Astrocyte (in vitro differentiated cells and primary cell): Measurements from ENCODE around the gene FAM241A. TPM values are rescaled to one million over a fixed set of nuclear protein-coding genes. Genes with fewer than 3 reads are reported as not detected.

Experiments
- DNase-seq: peaks from one replicate; pipeline ENCODE4 v3.0.0-alpha.2; 2010; ENCODE audit warnings: low read depth
- FAIRE-seq: peaks from 2 replicates; lab custom pipeline; 2011; peaks lifted over from hg19 to GRCh38; lab: Jason Lieb, UNC
- H2AFZ ChIP-seq: 2 replicates; pipeline ENCODE4 v1.6.0; 2012; ENCODE audit warnings: low read depth, low read length, inconsistent platforms
- H3K27ac ChIP-seq: 2 replicates; pipeline ENCODE4 v1.5.1; 2011; ENCODE audit warnings: low read depth, low read length, inconsistent platforms
- H3K27me3 ChIP-seq: 2 replicates; pipeline ENCODE4 v1.6.0; 2011; ENCODE audit warnings: low read length, inconsistent platforms; ENCODE audit not compliant: insufficient read depth
- H3K36me3 ChIP-seq: 2 replicates; pipeline ENCODE4 v1.5.1; 2011; ENCODE audit warnings: low read length, inconsistent platforms; ENCODE audit not compliant: insufficient read depth
- H3K4me1 ChIP-seq: 2 replicates; pipeline ENCODE4 v1.5.1; 2011; ENCODE audit warnings: low read length, inconsistent platforms; ENCODE audit not compliant: insufficient read depth
- H3K4me2 ChIP-seq: 2 replicates; pipeline ENCODE4 v1.6.0; 2012; ENCODE audit warnings: low read length, inconsistent platforms
- H3K4me3 ChIP-seq: 2 replicates; pipeline ENCODE4 v1.5.1; 2011; ENCODE audit warnings: low read depth, mild to moderate bottlenecking, low read length, inconsistent platforms; ENCODE audit not compliant: insufficient read depth
- H3K79me2 ChIP-seq: 2 replicates; pipeline ENCODE4 v1.6.0; 2012; ENCODE audit warnings: mild to moderate bottlenecking, low read length, inconsistent platforms; ENCODE audit not compliant: insufficient read depth
- H3K9ac ChIP-seq: 2 replicates; pipeline ENCODE4 v1.6.0; 2012; ENCODE audit warnings: mild to moderate bottlenecking, low read length, inconsistent platforms
- H3K9me3 ChIP-seq: 2 replicates; pipeline ENCODE4 v1.5.1; 2012; ENCODE audit warnings: low read depth, mild to moderate bottlenecking, low read length, inconsistent platforms; ENCODE audit not compliant: insufficient read depth
- H4K20me1 ChIP-seq: 2 replicates; pipeline ENCODE4 v1.6.0; 2012; ENCODE audit warnings: low read length, inconsistent platforms; ENCODE audit not compliant: insufficient read depth
- H3K27ac Mint-ChIP-seq: one replicate; pipeline ENCODE4 v1.8.0; 2021; ENCODE audit warnings: mild to moderate bottlenecking, mixed read lengths; ENCODE audit not compliant: unreplicated experiment
- H3K27me3 Mint-ChIP-seq: one replicate; pipeline ENCODE4 v1.8.0; 2021; ENCODE audit warnings: low read depth, mixed read lengths; ENCODE audit not compliant: unreplicated experiment
- H3K36me3 Mint-ChIP-seq: one replicate; pipeline ENCODE4 v1.8.0; 2021; ENCODE audit warnings: low read depth, mixed read lengths; ENCODE audit not compliant: unreplicated experiment
- H3K4me1 Mint-ChIP-seq: one replicate; pipeline ENCODE4 v1.8.0; 2021; ENCODE audit warnings: low read depth, mixed read lengths; ENCODE audit not compliant: unreplicated experiment
- H3K4me3 Mint-ChIP-seq: one replicate; pipeline ENCODE4 v1.8.0; 2021; ENCODE audit warnings: mild to moderate bottlenecking, moderate library complexity, mixed read lengths; ENCODE audit not compliant: unreplicated experiment
- H3K9me3 Mint-ChIP-seq: one replicate; pipeline ENCODE4 v1.8.0; 2021; ENCODE audit warnings: mild to moderate bottlenecking, mixed read lengths; ENCODE audit not compliant: unreplicated experiment
- CTCF ChIP-seq: IDR thresholded peaks from 2 replicates; pipeline ENCODE4 v1.5.1; 2011; ENCODE audit warnings: low read depth, mild to moderate bottlenecking, inconsistent platforms, low read length, moderate library complexity; ENCODE audit not compliant: insufficient read depth
- EZH2 ChIP-seq: IDR thresholded peaks from 2 replicates; pipeline ENCODE4 v1.6.1; 2012; ENCODE audit warnings: mild to moderate bottlenecking, low read length, inconsistent platforms; ENCODE audit not compliant: insufficient read depth
- total RNA-seq: library from RNA; stranded (reverse); gene quantifications from 2 replicates; pipeline ENCODE4 v1.2.1, GENCODE V29; 2021

Gene FAM241A
- total RNA-seq, 1 donor from 2014 or later = 1.7 TPM

DNA sequence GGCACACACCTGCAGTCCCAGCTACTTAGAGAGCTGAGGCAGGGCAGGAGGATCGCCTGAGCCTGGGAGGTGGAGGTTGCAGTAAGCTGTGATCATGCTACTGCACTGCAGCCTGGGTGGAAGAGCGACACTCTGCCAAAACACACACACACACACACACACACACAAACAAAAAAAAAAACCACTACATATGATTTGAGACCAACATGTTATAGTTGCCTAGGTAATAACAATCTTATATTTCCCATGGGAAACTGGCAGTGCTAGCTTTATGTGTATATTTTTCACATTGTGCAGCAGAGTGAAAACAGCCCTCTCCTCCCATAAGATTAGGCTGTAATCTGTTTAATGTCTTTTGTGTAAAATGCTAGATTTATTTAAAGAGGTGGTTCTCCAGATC lies 3.1 kb upstream of the FAM241A start:
- H3K4me3 Mint-ChIP-seq = no peak overlapping the region
- no peak overlapping the region for H2AFZ ChIP-seq
- no peaks in the 10 kb centered on the region for H3K9me3 Mint-ChIP-seq
- no peaks in the 10 kb centered on the region for H3K79me2 ChIP-seq
- no peaks in the 10 kb centered on the region for H3K36me3 ChIP-seq
- peaks cover 6% of the 10 kb centered on the region for H3K4me1 Mint-ChIP-seq
- H4K20me1 ChIP-seq = no peaks in the 10 kb centered on the region
- H3K9me3 ChIP-seq = no peaks in the 10 kb centered on the region
- H3K27me3 ChIP-seq = no peaks in the 10 kb centered on the region
- H3K27me3 Mint-ChIP-seq = no peaks in the 10 kb centered on the region
- H3K9ac ChIP-seq = no peak overlapping the region
- DNase-seq (no peak), FAIRE-seq (no peak)
- H3K27ac ChIP-seq = no peak overlapping the region
- no peak overlapping the region for H3K4me3 ChIP-seq
- no peaks in the 10 kb centered on the region for H3K4me1 ChIP-seq
- TF ChIP-seq EZH2 = no peak
- no peak for TF ChIP-seq CTCF
- H3K36me3 Mint-ChIP-seq = no peaks in the 10 kb centered on the region
- H3K4me2 ChIP-seq = no peak overlapping the region
- no peak overlapping the region for H3K27ac Mint-ChIP-seq

- no peak overlapping the region for H2AFZ ChIP-seq
- H3K9me3 ChIP-seq = no peaks in the 10 kb centered on the region
- H3K36me3 Mint-ChIP-seq = no peaks in the 10 kb centered on the region
- H3K79me2 ChIP-seq = no peaks in the 10 kb centered on the region
- no peak overlapping the region for H3K4me3 ChIP-seq
- no peaks in the 10 kb centered on the region for H3K36me3 ChIP-seq
- H3K4me3 Mint-ChIP-seq = no peak overlapping the region
- H3K9me3 Mint-ChIP-seq = no peaks in the 10 kb centered on the region
- no peak overlapping the region for H3K27ac Mint-ChIP-seq
- no peak overlapping the region for H3K4me2 ChIP-seq
- H3K27ac ChIP-seq = no peak overlapping the region
- no peak for FAIRE-seq
- H3K27me3 ChIP-seq = no peaks in the 10 kb centered on the region
- TF ChIP-seq CTCF (no peak), EZH2 (no peak)
- H3K4me1 ChIP-seq = no peaks in the 10 kb centered on the region
- no peaks in the 10 kb centered on the region for H3K27me3 Mint-ChIP-seq
- no peak for DNase-seq
- no peaks in the 10 kb centered on the region for H4K20me1 ChIP-seq
- peaks cover 7% of the 10 kb centered on the region for H3K4me1 Mint-ChIP-seq
- no peak overlapping the region for H3K9ac ChIP-seq
These were observed 1.5 kb upstream of the FAM241A start for GRCh38 chr4:112143781-112144180.

DNA sequence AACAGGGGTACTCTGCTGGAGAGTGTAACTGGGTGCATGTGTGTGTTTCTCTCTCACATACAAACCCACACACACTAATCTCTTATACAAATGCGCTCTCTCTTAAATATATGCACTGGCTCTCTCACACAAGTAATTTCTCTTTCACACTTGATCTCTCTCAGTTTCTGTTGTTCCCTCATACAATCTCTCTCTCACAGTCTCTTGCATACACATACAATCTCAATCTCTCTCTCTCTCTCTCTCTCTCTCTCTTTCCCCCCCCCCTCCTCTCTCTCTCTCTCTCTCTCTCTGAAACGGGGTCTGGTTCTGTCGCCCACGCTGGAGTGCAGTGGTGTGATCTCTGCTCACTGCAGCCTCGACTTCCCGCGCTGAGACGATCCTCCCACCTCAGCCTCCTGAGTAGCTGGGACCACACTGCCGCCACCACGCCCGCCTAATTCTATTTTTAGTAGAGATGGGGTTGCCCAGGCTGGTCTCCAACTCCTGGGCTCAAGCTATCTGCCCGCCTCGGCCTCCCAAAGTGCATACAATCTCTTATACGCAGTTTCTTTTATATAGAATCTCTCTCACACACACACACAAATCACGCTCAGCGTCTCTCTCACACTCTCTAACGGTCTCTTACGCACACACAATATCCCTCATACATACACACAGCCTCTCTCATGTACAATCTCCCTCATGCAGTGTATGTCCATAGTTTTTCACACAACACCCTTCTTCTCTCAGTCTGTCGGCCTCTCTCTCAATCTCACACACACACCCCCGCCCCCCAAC lies 518 bp upstream of the FAM241A start:
- H3K9ac ChIP-seq = peak overlapping the region; percentile 39
- Mint-ChIP-seq H3K4me3 (peak overlapping the region; percentile 84), H3K27me3 (no peaks in the 10 kb centered on the region), H3K4me1 (peaks cover 7% of the 10 kb centered on the region), H3K27ac (no peak overlapping the region), H3K36me3 (no peaks in the 10 kb centered on the region), H3K9me3 (no peaks in the 10 kb centered on the region)
- no peaks in the 10 kb centered on the region for H3K27me3 ChIP-seq
- H4K20me1 ChIP-seq = no peaks in the 10 kb centered on the region
- H3K79me2 ChIP-seq = no peaks in the 10 kb centered on the region
- H3K9me3 ChIP-seq = no peaks in the 10 kb centered on the region
- H2AFZ ChIP-seq = peak overlapping the region; percentile 84
- no peak for FAIRE-seq
- H3K27ac ChIP-seq = no peak overlapping the region
- no peaks in the 10 kb centered on the region for H3K4me1 ChIP-seq
- H3K4me2 ChIP-seq = peak overlapping the region; percentile 96
- H3K4me3 ChIP-seq = peak overlapping the region; percentile 50
- DNase-seq = no peak
- H3K36me3 ChIP-seq = no peaks in the 10 kb centered on the region
- TF ChIP-seq CTCF = no peak
- TF ChIP-seq EZH2 = no peak
